Measurements from ENCODE around the gene DYRK2.
"Not testable (repeated sequence)": the region's sequence is repeated elsewhere in the genome, so short reads cannot be mapped to it uniquely, and the experiment has no call there.

The DYRK2 gene

GRCh38 chr12:67669934-67670631 is 21.5 kb downstream of the DYRK2 start:
- DNase-seq (ENCODE audit: extremely low read depth, low read depth): no peak
- no peak for TF ChIP-seq CTCF (IDR thresholded peaks at IDR 0.05; ENCODE audit: low read depth, low read length)

GRCh38 chr12:67671419-67671818 is 22.9 kb downstream of the DYRK2 start:
- DNase-seq (ENCODE audit: extremely low read depth, low read depth): no peak
- no peak for TF ChIP-seq CTCF (IDR thresholded peaks at IDR 0.05; ENCODE audit: low read depth, low read length)

GRCh38 chr12:67671892-67672291 is 23.3 kb downstream of the DYRK2 start:
- no peak for DNase-seq (ENCODE audit: extremely low read depth, low read depth)
- TF ChIP-seq CTCF (IDR thresholded peaks at IDR 0.05; ENCODE audit: low read depth, low read length): no peak

GRCh38 chr12:67672507-67672906 is 24.0 kb downstream of the DYRK2 start:
- not testable (repeated sequence) for DNase-seq (ENCODE audit: extremely low read depth, low read depth)

- DNase-seq (ENCODE audit: extremely low read depth, low read depth): not testable (repeated sequence)
Observed at GRCh38 chr12:67673509-67673908, 25.0 kb downstream of the DYRK2 start.

GRCh38 chr12:67674417-67674816 is 25.9 kb downstream of the DYRK2 start:
- DNase-seq (ENCODE audit: extremely low read depth, low read depth): no peak
- no peak for TF ChIP-seq CTCF (IDR thresholded peaks at IDR 0.05; ENCODE audit: low read depth, low read length)

- no peak for TF ChIP-seq CTCF (IDR thresholded peaks at IDR 0.05; ENCODE audit: low read depth, low read length)
- DNase-seq (ENCODE audit: extremely low read depth, low read depth): no peak
Observed at GRCh38 chr12:67676624-67677023, 28.1 kb downstream of the DYRK2 start.

GRCh38 chr12:67677166-67677565 is 28.6 kb downstream of the DYRK2 start:
- no peak for TF ChIP-seq CTCF (IDR thresholded peaks at IDR 0.05; ENCODE audit: low read depth, low read length)
- no peak for DNase-seq (ENCODE audit: extremely low read depth, low read depth)

All from AG09319 (cell line).